ENCODE results near the gene AGT.

Gene AGT

GRCh38 chr1:230713915-230714764 lies at the start of gene AGT:
Gene AGT (minus strand): TSS chr1:230714122. CDS start chr1:230710823, 3,299 bp downstream.
- FAIRE-seq, result no peak
- peak; percentile 26 for DNase-seq (ENCODE audit: insufficient read length, low spot score)

- peak; percentile 69 for FAIRE-seq
- no peak for DNase-seq (ENCODE audit: insufficient read length, low spot score)
Observed at GRCh38 chr1:230761443-230762167, 47.7 kb upstream of the AGT start.

GRCh38 chr1:230760360-230760827 lies 46.5 kb upstream of the AGT start:
- no peak for FAIRE-seq
- DNase-seq (ENCODE audit: insufficient read length, low spot score), result no peak

GRCh38 chr1:230759369-230760065 lies 45.6 kb upstream of the AGT start:
- DNase-seq (ENCODE audit: insufficient read length, low spot score), result no peak
- no peak for FAIRE-seq

- DNase-seq (ENCODE audit: insufficient read length, low spot score), result no peak
- FAIRE-seq, result no peak
Observed at GRCh38 chr1:230758709-230759368, 44.9 kb upstream of the AGT start.

- no peak for FAIRE-seq
- DNase-seq (ENCODE audit: insufficient read length, low spot score), result no peak
Observed at GRCh38 chr1:230757856-230758708, 44.2 kb upstream of the AGT start.

GRCh38 chr1:230754796-230755195 lies 40.9 kb upstream of the AGT start:
- FAIRE-seq, result no peak
- no peak for DNase-seq (ENCODE audit: insufficient read length, low spot score)

GRCh38 chr1:230753586-230754251 lies 39.8 kb upstream of the AGT start:
- no peak for FAIRE-seq
- no peak for DNase-seq (ENCODE audit: insufficient read length, low spot score)

GRCh38 chr1:230753191-230753585 lies 39.3 kb upstream of the AGT start:
- no peak for DNase-seq (ENCODE audit: insufficient read length, low spot score)
- no peak for FAIRE-seq

- DNase-seq (ENCODE audit: insufficient read length, low spot score), result no peak
- FAIRE-seq, result no peak
Observed at GRCh38 chr1:230752407-230752806, 38.5 kb upstream of the AGT start.

- FAIRE-seq (no peak), DNase-seq (ENCODE audit: insufficient read length, low spot score) (no peak)
Observed at GRCh38 chr1:230750986-230751625, 37.2 kb upstream of the AGT start.

GRCh38 chr1:230750576-230750975 lies 36.7 kb upstream of the AGT start:
- FAIRE-seq (no peak), DNase-seq (ENCODE audit: insufficient read length, low spot score) (no peak)

GRCh38 chr1:230749635-230750034 lies 35.7 kb upstream of the AGT start:
- no peak for FAIRE-seq

GRCh38 chr1:230749150-230749549 lies 35.2 kb upstream of the AGT start:
- DNase-seq (ENCODE audit: insufficient read length, low spot score) (no peak), FAIRE-seq (no peak)

More at GRCh38 chr1:230749635-230750034, 35.7 kb upstream of the AGT start:
- DNase-seq (ENCODE audit: insufficient read length, low spot score), result no peak

- no peak for FAIRE-seq
- no peak for DNase-seq (ENCODE audit: insufficient read length, low spot score)
Observed at GRCh38 chr1:230747890-230748800, 34.2 kb upstream of the AGT start.

GRCh38 chr1:230747127-230747730 lies 33.3 kb upstream of the AGT start, which contains the start of gene CAPN9:
Gene CAPN9 (plus strand): TSS chr1:230747388. CDS start chr1:230747497, 109 bp downstream.
- DNase-seq (ENCODE audit: insufficient read length, low spot score), result no peak
- no peak for FAIRE-seq

GRCh38 chr1:230746617-230747016 lies 32.7 kb upstream of the AGT start:
- DNase-seq (ENCODE audit: insufficient read length, low spot score) (no peak), FAIRE-seq (no peak)

Data from HTR-8/SVneo (cell line).